ENCODE results near the gene EFCAB10. TPM values are rescaled to one million over a fixed set of nuclear protein-coding genes. Genes with fewer than 3 reads are reported as not detected.

EFCAB10 gene
- total RNA-seq, 1 experiment from 2014 or later: 3.0 TPM

- TF ChIP-seq E2F5 (CRISPR knock-in tag; IDR thresholded peaks at IDR 0.05) (no peak), E2F1 (CRISPR knock-in tag; IDR thresholded peaks at IDR 0.05) (no peak), USF2 (CRISPR knock-in tag; IDR thresholded peaks at IDR 0.05) (no peak), ATF3 (CRISPR knock-in tag; conservative IDR thresholded peaks at IDR 0.05) (no peak), AR (CRISPR knock-in tag; IDR thresholded peaks at IDR 0.05) (no peak), ZNF219 (CRISPR knock-in tag; IDR thresholded peaks at IDR 0.05; ENCODE audit: borderline replicate concordance) (no peak), RELA (CRISPR knock-in tag; IDR thresholded peaks at IDR 0.05; ENCODE audit: borderline replicate concordance) (no peak), EMX1 (CRISPR knock-in tag; IDR thresholded peaks at IDR 0.05) (no peak), ZNF138 (CRISPR knock-in tag; conservative IDR thresholded peaks at IDR 0.05) (no peak), KAT7 (CRISPR knock-in tag; IDR thresholded peaks at IDR 0.05; ENCODE audit: borderline replicate concordance) (no peak), SMAD4 (CRISPR knock-in tag; IDR thresholded peaks at IDR 0.05) (no peak)
These were observed 32.5 kb upstream of the EFCAB10 start (continued) for GRCh38 chr7:105613611-105614330.

GRCh38 chr7:105612806-105613205, 31.5 kb upstream of the EFCAB10 start:
- Mint-ChIP-seq H3K4me1 (peaks cover 11% of the 10 kb centered on the region), H3K27me3 (ENCODE audit: low read depth) (no peaks in the 10 kb centered on the region), H3K36me3 (peaks cover 31% of the 10 kb centered on the region), H3K27ac (0 out of 2 replicates have a peak overlapping the region, but pooled peaks have one; percentile 49), H3K4me3 (no peak overlapping the region), H3K9me3 (no peaks in the 10 kb centered on the region)
- no peak for ATAC-seq
- no peak for DNase-seq (ENCODE audit: low spot score)
- CTCF ChIA-PET: no interaction called here
- POLR2A ChIA-PET: interaction anchor here (0.6 kb wide), 1 partner anchor 44 kb away, joined by 8 read pairs; no protein-coding TSS in a partner anchor
- TF ChIP-seq ZBTB43 (CRISPR knock-in tag; IDR thresholded peaks at IDR 0.05): no peak
- TF ChIP-seq ZNF512 (CRISPR knock-in tag; IDR thresholded peaks at IDR 0.05; ENCODE audit: borderline replicate concordance): no peak
- TF ChIP-seq ATF6 (CRISPR knock-in tag; IDR thresholded peaks at IDR 0.05): no peak
- TF ChIP-seq ZBTB21 (CRISPR knock-in tag; IDR thresholded peaks at IDR 0.05; ENCODE audit: borderline replicate concordance): no peak
- TF ChIP-seq CTCF (IDR thresholded peaks at IDR 0.05): no peak
- no peak for TF ChIP-seq CREB1 (CRISPR knock-in tag; IDR thresholded peaks at IDR 0.05)
- no peak for TF ChIP-seq TCF7 (CRISPR knock-in tag; IDR thresholded peaks at IDR 0.05; ENCODE audit: low read depth)
- TF ChIP-seq CDX4 (CRISPR knock-in tag; IDR thresholded peaks at IDR 0.05; ENCODE audit: borderline replicate concordance): no peak
- no peak for TF ChIP-seq SMAD4 (CRISPR knock-in tag; IDR thresholded peaks at IDR 0.05)
- no peak for TF ChIP-seq USF2 (CRISPR knock-in tag; IDR thresholded peaks at IDR 0.05)
- no peak for TF ChIP-seq MYBL2 (CRISPR knock-in tag; IDR thresholded peaks at IDR 0.05)

All from WTC11 (cell line).